HepG2 (cell line): ENCODE data around the gene MYL11. TPM values are rescaled to one million over a fixed set of nuclear protein-coding genes. Genes with fewer than 3 reads are reported as not detected.

ENCODE experiments used
- AKNA ChIP-seq: sonication (generic); formaldehyde crosslinking; IDR thresholded peaks from 2 replicates; pipeline ENCODE4 v1.4.0; 2020; ENCODE audit warnings: missing genetic modification reagents, borderline replicate concordance
- ATF6 ChIP-seq: sonication (generic); formaldehyde crosslinking; conservative IDR thresholded peaks from 2 replicates; pipeline ENCODE4 v1.4.0; 2020; ENCODE audit warnings: missing genetic modification reagents
- KLF13 ChIP-seq: sonication (generic); formaldehyde crosslinking; IDR thresholded peaks from 2 replicates; pipeline ENCODE4 v1.4.0; 2020; ENCODE audit warnings: mild to moderate bottlenecking, missing genetic modification reagents
- PCBP2 ChIP-seq: fragments of 200-400 bp; formaldehyde crosslinking; optimal IDR thresholded peaks from 2 replicates; pipeline ENCODE3; 2018; ENCODE audit warnings: low read length, low read depth; ENCODE audit not compliant: poor library complexity, severe bottlenecking
- SIN3A ChIP-seq: IDR thresholded peaks from 2 replicates; pipeline ENCODE4 v1.6.1; 2011; ENCODE audit warnings: low read depth, mild to moderate bottlenecking, control low read depth, low read length, borderline replicate concordance
- THAP9 ChIP-seq: sonication (generic); formaldehyde crosslinking; IDR thresholded peaks from 2 replicates; pipeline ENCODE4; 2020; ENCODE audit warnings: missing genetic modification reagents, mild to moderate bottlenecking, borderline replicate concordance
- WIZ ChIP-seq: sonication (generic); formaldehyde crosslinking; IDR thresholded peaks from 2 replicates; pipeline ENCODE4 v1.5.1; 2020; ENCODE audit warnings: mild to moderate bottlenecking, missing genetic modification reagents
- ZNF740 ChIP-seq: sonication (generic); formaldehyde crosslinking; IDR thresholded peaks from 2 replicates; pipeline ENCODE4 v1.4.0; 2020; ENCODE audit warnings: missing genetic modification reagents
- polyA plus RNA-seq, 8 experiments: library from polyadenylated mRNA; depleted of rRNA in 3 of 8; stranded (reverse) in 7 of 8; unstranded in 1 of 8; fragments of >200 nt; fragmentation: Illumina TruSeq in 4 of 8; extraction: Trizol in 4 of 8; gene quantifications; 2 replicates each; pipeline versions ENCODE4 v1.2.1 to v1.2.3, GENCODE V29; 2011 to 2016; ENCODE audit warnings: low read depth in 4 of 8, missing spikeins in 1 of 8, mixed read lengths in 1 of 8; ENCODE audit not compliant: insufficient read depth in 1 of 8
- total RNA-seq, 5 experiments: library from RNA; depleted of rRNA; stranded (reverse); fragments of >200 nt; fragmentation: Illumina TruSeq; extraction: Trizol; gene quantifications; 2 replicates each; pipeline ENCODE4 v1.2.3, GENCODE V29; 2016; ENCODE audit warnings: low read depth in 1 of 5
- TF ChIP-seq, protein P1 (sequence below): sonication (generic); formaldehyde crosslinking; IDR thresholded peaks from 2 replicates; pipeline ENCODE4 v1.4.0; 2020; ENCODE audit warnings: mild to moderate bottlenecking, low read depth, missing genetic modification reagents

MYL11 gene
- total and polyA plus RNA-seq, 2 of the 13 experiments (the other 11 are each of a cell fraction or from before 2014, with no cell fraction given) = not detected

- TF ChIP-seq THAP9 (CRISPR knock-in tag) = no peak
- TF ChIP-seq AKNA = no peak
- TF ChIP-seq, protein P1, sequence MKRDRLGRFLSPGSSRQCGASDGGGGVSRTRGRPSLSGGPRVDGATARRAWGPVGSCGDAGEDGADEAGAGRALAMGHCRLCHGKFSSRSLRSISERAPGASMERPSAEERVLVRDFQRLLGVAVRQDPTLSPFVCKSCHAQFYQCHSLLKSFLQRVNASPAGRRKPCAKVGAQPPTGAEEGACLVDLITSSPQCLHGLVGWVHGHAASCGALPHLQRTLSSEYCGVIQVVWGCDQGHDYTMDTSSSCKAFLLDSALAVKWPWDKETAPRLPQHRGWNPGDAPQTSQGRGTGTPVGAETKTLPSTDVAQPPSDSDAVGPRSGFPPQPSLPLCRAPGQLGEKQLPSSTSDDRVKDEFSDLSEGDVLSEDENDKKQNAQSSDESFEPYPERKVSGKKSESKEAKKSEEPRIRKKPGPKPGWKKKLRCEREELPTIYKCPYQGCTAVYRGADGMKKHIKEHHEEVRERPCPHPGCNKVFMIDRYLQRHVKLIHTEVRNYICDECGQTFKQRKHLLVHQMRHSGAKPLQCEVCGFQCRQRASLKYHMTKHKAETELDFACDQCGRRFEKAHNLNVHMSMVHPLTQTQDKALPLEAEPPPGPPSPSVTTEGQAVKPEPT = no peak
- TF ChIP-seq ZNF740 (CRISPR knock-in tag) = no peak
- TF ChIP-seq KLF13 = no peak
- TF ChIP-seq WIZ (CRISPR knock-in tag) = no peak
- no peak for TF ChIP-seq SIN3A
- no peak for TF ChIP-seq ATF6 (CRISPR knock-in tag)
- no peak for TF ChIP-seq PCBP2
Observed at GRCh38 chr16:30365200-30365599, 9.4 kb upstream of the MYL11 start (continued).
